K562 (cell line): ENCODE results near the gene CDK9. TPM values are rescaled to one million over a fixed set of nuclear protein-coding genes. Genes with fewer than 3 reads are reported as not detected.
A peak's percentile ranks its signal among the peaks of the same experiment; 100 is the strongest.

ENCODE experiments used
- CREM ChIP-seq: IDR thresholded peaks from 2 replicates; pipeline ENCODE4 v1.6.1; 2014; ENCODE audit warnings: antibody characterized with exemption, low read depth
- NONO ChIP-seq, 2 experiments: fragments of 200-400 bp in 1 of 2; fragments of 450-650 bp in 1 of 2; formaldehyde crosslinking in 1 of 2; IDR thresholded peaks; 2 replicates each; pipeline ENCODE4 v1.6.1; 2017; ENCODE audit warnings: low read depth in 2 of 2, mild to moderate bottlenecking in 2 of 2, moderate library complexity in 2 of 2, low read length in 1 of 2
- polyA plus RNA-seq, 8 experiments: library from polyadenylated mRNA; depleted of rRNA in 4 of 8; stranded (reverse) in 5 of 8; unstranded in 3 of 8; fragments of >200 nt; fragmentation: Nextera tagmentation in 2 of 8; fragmentation: Illumina TruSeq in 1 of 8; extraction: Ambion mirVana in 2 of 8; extraction: Trizol in 1 of 8; gene quantifications; 2 replicates each; pipeline versions ENCODE4 v1.2.1 to v1.2.3, GENCODE V29; 2011 to 2014; ENCODE audit warnings: inconsistent platforms in 1 of 8, missing spikeins in 1 of 8
- total RNA-seq, 7 experiments: library from RNA; depleted of rRNA in 6 of 7; stranded (reverse); fragments of >200 nt in 6 of 7; fragmentation: Illumina TruSeq in 2 of 7; extraction: Trizol in 2 of 7; gene quantifications; 2 replicates each; pipeline versions ENCODE4 v1.2.1 to v1.2.3, GENCODE V29; 2011 to 2021; ENCODE audit warnings: low replicate concordance in 1 of 7
- TF ChIP-seq, protein P1 (sequence below), 2 experiments: fragments of 450-650 bp; formaldehyde crosslinking in 1 of 2; IDR thresholded peaks; 2 replicates each; pipeline versions ENCODE4 v1.4.0 to v1.6.1; 2014 to 2020; ENCODE audit warnings: mild to moderate bottlenecking in 2 of 2, borderline replicate concordance in 1 of 2, low read depth in 1 of 2

The CDK9 gene
- total and polyA plus RNA-seq, 9 of the 15 experiments (the other 6 are each of a cell fraction or from before 2014, with no cell fraction given): 4.2 to 78.6 (median 33.0) TPM

DNA sequence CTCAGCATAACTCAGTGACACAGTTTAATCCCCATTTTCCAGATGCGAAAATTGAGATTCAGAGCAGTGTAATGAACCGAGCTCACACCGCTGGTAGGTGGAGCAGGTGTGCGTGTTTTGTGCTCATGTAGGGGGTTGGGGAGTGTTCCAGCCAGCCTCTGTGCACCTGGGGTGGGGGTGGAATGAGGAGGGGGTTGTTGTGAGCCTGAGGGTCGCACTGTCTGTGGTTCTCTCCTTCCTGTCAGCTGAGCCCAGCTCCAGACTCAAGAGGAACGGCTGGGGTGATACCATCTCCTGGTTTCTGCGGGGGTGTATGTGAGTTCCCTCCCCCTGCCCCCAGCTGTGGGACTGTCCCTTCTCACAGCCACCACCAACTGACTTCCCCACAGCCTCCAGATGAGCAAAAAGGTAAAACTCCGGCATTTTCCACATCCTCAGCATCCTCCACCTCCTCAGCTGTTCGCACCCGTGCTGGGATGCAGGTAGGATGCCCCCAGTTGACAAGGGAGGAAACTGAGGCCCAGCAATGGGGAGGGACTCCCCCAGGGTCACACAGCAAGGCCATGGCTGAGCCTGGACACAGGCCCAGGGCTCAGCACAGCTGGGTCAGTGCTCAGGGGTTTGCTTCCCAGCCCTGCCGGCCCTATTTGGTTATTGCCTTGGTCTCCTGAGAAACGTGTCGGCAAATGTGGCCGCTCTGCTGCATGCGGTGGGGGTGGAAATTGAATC lies 9.5 kb upstream of the CDK9 start (continued):
- TF ChIP-seq NONO (IDR thresholded peaks at IDR 0.05; ENCODE audit: low read depth in 2 of 2, low read length in 1 of 2) (peak in 1 of 2 experiments; percentile 98; a peak in 2 of 4 replicates), CREM (0 out of 2 replicates have a peak, but pooled peaks have one; percentile 33)
- TF ChIP-seq, protein P1, sequence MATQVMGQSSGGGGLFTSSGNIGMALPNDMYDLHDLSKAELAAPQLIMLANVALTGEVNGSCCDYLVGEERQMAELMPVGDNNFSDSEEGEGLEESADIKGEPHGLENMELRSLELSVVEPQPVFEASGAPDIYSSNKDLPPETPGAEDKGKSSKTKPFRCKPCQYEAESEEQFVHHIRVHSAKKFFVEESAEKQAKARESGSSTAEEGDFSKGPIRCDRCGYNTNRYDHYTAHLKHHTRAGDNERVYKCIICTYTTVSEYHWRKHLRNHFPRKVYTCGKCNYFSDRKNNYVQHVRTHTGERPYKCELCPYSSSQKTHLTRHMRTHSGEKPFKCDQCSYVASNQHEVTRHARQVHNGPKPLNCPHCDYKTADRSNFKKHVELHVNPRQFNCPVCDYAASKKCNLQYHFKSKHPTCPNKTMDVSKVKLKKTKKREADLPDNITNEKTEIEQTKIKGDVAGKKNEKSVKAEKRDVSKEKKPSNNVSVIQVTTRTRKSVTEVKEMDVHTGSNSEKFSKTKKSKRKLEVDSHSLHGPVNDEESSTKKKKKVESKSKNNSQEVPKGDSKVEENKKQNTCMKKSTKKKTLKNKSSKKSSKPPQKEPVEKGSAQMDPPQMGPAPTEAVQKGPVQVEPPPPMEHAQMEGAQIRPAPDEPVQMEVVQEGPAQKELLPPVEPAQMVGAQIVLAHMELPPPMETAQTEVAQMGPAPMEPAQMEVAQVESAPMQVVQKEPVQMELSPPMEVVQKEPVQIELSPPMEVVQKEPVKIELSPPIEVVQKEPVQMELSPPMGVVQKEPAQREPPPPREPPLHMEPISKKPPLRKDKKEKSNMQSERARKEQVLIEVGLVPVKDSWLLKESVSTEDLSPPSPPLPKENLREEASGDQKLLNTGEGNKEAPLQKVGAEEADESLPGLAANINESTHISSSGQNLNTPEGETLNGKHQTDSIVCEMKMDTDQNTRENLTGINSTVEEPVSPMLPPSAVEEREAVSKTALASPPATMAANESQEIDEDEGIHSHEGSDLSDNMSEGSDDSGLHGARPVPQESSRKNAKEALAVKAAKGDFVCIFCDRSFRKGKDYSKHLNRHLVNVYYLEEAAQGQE (IDR thresholded peaks at IDR 0.05; ENCODE audit: borderline replicate concordance): no peak
- TF ChIP-seq, protein P1 (CRISPR knock-in tag; IDR thresholded peaks at IDR 0.05; ENCODE audit: low read depth): no peak
